GM04504 (cell line): Measurements from ENCODE around the gene BTRC.
A peak's percentile ranks its signal among the peaks of the same experiment; 100 is the strongest.
"Not testable (repeated sequence)": the region's sequence is repeated elsewhere in the genome, so short reads cannot be mapped to it uniquely, and the experiment has no call there.

Source experiments
- DNase-seq: peaks from one replicate; pipeline ENCODE4 v3.0.0-alpha.2; 2012; ENCODE audit warnings: low read depth

Gene BTRC

DNA sequence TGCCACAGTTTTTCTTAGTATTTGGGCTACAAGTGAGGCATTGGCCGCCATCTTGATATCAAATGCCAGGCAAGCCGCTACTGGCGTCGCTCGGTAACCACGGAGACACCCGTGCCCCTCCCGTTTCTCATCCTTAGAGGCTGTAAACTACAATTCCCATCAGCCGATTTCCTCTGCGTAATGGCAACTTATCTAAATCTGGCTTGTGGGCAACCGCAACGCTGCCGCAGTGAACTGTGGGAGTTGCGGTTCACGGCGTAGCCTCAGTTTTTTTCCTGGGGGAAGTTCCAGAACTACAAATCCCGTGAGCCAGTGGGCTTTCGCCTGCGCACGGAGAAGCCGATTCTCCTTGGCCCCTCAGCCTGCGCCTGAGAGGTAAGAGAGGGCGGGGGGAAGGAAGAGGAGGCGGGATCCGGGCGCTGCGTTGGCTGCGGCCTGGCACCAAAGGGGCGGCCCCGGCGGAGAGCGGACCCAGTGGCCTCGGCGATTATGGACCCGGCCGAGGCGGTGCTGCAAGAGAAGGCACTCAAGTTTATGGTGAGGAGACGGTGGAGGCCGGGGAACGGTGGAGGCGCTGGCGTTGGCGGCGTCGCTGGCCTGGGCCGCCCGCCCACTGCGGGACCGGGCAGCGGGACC is at the start of gene BTRC:
Gene BTRC (plus strand): TSS at position 474 of the 636 bp plus-strand sequence. CDS start 16 bp downstream, at position 490.
- peak; percentile 99 for DNase-seq

DNA sequence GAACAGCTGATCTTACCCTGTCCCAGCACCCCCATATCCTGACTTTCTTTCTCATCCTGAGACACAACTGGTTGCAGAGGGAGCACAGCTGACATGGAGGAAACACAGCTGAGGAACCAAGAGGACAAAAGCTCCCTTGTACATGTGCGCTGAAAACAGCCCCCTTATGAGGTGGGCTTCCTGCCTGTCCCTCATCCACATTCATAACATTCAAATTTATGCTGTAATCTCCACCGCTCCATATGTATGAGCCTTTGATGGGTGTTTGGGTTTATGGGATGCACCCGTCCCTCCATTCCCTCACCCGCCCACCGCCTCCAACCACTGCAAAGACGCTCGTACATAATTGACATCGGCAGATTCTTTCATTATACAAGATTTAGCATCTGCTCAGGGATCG is 49.6 kb upstream of the BTRC start:
- DNase-seq: no peak

DNA sequence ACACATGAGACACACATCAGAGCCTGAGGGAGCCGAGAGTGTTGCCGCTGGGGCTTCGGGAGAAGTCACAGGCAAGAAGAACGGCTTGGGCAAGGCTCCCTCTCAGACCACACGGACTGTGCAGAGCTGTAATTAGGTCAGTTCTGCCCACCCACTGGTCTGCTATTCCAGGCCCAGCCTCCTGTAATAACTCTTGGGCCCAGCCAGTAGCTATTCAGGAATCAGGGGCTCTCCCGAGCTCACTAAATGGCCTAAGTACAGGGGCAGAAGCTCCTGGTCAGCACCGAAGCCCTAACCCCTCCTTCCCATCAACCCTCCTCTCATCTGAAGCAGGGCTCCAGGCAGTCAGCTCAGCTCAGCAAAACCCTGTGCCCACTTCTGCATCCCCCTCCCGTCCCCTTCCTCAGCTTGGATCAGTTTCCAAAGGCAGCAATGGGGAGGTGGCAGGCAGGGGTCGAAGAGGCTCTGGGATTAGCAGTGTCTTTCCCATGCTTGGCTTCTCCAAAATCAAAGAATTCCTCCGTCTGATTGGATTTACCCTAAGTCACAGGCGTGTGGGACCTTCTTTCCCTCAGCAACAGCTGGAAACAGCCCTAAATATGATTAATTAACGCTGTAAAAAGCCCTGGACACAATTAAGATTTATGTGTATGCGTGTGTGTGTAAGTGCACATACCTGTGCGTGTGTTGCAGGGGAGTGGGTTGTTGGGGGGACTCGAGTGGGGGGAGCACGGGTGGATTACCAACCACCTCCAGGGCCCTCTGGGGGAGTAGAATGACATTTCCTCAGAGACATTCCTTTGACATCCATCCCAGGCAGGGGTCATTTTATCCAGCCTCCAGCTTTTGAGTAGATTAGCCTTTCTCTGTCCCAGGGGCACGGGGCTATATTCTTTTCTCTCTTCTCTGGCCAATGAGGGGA is 48.4 kb upstream of the BTRC start:
- no peak for DNase-seq

DNA sequence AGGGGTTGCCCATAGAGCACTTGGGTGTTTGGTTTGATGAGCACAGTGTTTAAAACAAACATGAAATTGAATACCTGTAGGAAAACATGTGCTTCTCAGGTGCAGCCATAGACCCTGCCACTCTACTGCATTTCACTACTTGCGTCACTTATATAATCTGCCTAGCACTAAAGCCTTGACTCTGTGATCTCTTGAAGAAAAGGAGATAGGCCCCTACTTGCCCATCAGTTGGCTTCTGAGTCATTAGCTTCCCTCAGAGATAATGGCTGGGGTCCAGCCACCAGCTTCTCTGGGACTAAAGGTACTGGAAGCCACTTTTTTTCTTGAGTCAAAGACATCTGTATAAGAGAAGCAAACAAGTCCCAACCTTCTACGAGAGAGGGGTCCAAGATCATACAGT is 45.9 kb upstream of the BTRC start:
- DNase-seq: no peak

DNA sequence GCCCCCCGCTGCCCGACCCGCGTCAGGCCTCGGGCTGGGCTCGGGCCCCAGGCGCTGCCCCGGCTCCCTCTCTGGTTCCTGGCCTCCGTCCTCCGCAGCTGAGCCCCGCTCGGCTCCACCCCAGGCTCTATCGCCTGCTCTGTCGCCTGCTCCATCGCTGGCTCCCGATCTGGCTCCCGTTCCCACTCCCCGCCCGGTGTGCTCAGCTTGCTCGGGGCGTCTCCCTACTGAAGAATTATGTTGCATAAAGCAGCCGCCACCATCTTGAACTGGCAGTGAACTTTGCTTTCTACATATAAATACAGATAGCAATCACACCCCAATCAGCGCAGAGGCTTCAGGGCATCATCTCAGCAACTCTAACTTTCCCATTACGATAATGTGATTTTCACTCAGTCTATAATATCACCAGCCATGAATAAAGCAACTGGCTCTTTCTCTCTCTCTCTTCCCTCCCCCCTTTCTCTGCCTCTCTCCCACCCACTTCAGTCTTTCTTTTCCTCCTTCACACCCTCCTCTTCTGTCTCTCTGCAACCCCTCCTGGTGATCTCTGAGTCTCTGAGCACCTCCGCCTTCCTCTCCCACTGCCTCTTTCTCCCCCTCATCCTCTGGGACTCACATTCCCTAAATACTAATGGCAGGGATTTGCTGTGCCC is 43.3 kb upstream of the BTRC start:
- no peak for DNase-seq

DNA sequence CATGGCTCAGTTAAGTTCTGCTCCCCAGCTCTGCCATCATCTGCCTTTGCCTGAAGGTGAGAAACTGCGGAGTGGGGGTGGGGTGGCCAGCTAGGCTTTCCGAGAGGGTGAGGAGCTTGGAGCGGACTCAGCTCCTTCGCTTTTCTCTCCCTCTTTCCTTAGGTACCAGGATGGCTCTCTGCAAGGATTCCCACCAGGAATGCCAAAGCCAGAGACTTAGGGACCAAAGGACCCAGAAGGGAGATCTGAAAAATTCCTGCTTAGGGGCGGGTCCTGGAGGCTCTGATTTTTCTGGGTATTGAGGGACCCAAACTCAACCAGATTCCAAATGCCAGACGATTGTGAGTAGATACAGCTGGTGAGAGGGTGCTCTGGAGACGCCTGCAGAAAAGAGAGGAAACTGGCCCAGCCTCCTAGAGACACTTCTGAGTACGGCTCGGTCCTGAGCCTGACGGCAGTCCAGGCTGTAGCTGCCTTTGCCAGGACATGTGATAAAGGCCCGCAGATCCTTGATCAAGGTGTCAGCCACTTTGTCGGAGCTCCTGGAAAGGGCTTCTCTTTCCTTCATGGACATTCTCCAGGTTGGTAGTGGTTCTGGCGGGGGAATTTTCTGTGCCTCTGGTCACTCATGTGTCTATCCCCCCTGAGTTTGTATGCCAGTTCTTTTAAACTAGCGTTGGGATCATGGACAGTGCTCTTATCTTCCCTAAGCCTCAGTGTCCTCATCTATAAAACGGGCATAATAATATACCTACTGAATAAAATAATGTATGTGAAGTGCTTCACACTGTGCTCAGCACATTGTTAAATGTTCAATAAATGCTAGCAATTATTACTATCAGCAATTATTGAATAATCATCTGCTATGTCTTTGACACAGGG is 42.5 kb upstream of the BTRC start:
- no peak for DNase-seq

DNA sequence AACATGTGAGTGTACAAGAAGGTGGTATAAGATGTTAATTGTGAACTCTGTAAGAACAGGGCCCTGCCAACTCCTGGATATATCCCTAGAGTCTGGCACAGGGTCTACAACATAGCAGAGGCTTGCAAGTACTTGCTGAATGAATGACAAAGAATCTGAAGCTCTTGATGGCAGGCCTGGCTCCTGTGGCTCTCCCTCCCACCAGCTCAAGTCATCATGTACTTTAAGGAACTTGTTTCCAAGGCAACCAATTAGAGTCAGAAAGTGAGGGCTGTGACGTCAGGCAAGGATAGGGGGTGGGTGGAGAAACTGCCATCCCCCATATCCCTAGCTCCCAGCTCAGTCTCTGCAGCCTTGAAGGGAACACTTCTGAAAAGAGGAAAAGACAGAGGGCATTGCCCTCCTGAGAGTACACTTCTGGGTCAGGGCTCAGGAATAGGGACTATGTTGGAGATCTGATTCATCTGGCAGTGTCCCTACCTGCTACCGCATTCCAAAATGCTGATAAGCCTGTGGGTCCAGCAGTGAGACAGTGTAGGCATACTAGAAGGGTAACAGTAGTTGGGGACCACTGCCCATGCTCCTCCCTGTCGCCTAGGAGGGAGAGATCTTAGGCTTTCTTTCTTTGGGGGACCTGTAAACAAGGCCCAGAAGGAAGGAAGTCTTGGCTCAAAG is 34.6 kb upstream of the BTRC start:
- DNase-seq: no peak

DNA sequence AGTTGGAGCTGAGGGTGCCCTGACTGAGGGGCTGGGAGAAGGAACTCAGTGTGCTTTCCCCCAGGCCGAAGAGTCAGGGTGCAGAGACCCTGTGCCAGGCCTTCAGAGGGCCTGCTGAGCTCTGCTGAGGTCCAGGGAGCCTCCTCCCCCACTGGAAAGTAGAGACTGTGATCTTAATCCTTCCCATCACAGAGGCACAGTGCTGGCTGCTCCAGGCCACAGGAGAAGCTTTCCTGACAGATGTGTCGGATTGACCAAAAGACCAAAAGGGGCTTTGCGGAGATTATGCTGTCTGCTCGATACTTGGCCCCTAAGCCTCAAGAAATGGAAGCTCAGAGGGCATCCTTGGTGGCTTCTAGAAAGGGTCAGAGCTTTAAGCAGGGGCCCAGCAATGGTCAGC is 32.9 kb upstream of the BTRC start:
- DNase-seq: no peak

DNA sequence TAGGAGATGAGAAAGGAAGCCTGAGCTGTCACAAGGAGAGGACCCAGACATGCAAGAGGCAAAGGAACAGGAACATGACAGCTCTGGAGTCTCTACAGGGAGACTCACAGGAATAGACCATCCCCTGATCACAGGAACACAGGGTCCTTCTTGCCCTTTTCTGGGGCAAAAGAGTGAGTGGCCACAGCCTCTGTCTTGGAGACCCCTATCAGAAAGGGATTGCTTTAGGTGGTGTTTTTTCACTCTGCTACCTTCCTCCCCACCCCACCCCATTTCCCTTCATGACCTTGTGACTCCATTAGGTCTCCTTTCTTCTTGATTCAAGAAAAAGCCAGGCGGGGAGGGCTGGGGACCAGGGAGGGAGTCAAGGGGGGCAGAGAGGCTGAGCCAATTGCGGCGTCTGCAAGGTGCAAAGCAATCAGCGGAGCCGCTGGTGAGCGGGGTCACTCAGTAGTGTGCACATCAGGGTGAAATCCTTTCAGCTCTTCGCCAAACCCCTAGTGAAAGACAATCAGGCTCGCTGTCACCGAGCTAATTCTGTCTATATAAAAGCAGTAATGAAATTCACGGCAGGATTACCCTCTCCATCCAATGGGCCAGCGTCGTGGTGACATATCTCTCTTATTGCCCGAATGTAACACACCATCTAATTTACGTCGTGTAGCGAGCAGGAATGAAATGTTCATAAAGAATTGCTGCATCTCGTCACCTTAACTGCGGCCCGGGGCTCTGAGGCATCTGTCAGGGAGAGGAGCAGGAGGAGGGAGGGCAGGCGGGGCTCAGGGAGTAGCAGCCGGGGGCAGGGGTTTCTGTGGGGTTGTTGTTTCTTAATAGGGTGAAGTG is 31.5 kb upstream of the BTRC start:
- DNase-seq: no peak

DNA sequence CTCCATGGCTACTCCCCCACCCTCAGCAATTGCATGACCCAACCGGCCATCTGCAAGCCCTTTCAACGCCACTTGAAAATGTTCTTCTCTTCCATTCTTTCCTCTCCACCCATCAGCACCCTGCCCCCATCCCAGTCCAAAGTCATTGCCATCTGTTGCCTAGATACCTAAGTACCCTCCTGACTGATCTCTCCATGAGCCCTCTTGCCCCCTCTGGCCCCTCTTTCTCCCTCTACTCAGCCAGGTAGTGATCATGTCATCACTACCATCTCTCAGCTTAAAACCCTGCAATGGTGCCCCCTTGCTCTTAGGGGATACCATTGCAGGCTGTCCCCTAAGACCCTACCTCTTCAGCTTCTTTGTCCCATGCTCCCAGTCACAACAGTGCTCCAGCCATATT is 30.5 kb upstream of the BTRC start:
- no peak for DNase-seq

DNA sequence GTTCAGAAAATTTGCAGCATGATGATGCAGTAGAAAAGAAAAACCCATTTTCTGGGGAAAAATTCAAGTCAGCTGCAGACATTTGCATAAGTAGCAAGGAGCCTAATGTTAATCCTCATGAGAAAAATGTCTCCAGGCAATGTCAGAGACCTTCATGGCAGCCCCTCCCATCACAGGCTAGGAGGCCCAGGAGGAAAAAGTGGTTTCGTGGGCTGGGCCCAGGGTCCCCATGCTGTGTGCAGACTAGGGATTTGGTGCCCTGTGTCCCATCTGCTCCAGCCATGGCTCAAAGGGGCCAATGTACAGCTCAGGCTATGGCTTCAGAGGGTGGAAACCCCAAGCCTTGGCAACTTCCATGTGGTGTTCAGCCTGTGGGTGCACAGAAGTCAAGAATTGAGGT is 26.5 kb upstream of the BTRC start:
- DNase-seq: not testable (repeated sequence)

DNA sequence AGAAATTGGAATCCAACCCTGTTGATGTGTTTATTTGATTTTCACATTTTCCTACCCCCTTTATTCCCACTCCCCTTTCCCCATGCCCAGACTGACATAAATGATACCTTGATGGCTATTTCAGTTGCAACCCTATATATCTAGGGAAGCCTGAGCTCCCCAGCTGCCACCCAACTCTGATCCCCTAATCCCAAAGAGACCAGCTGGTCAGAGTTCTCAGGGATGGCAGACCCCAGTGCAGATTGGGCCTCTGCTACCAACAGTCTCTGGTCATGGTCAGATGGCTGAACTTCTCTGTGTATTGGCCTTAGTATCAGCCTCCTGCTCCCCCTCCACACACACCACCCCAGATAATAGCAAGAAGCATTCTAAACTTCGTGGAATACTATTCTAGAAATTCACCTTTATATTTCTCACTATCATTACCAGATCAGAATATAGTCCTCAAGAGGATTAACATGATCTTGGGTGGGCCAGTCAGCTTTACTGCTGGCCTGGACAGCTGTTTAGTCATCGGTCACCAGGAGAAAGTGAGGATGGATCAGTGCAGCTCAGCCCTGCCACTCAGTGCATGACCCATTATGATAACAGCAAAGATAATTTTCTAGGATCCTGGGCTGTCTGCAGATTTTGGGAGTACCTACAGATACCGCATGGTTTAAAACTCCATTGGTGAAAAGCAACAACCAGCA is 24.5 kb upstream of the BTRC start:
- DNase-seq: no peak

DNA sequence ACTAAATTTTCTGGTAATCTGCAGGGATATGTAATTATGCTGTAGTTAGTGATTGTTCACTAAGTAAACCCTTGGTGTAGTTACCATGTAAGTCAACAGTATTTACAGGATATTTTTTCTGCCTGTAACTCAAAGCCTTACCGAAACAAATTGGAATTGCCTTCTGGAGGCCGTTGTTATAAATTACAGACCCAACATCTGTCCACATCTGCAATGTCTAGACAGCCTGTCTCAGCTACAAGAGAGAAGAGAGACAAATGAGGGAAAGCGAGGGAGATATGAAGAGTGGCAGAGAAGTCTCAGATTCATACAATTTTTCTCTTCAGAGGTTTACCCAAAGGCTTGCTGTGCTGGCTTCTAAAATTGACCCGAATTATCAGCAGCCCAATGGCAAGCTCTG is 23.7 kb upstream of the BTRC start:
- no peak for DNase-seq

DNA sequence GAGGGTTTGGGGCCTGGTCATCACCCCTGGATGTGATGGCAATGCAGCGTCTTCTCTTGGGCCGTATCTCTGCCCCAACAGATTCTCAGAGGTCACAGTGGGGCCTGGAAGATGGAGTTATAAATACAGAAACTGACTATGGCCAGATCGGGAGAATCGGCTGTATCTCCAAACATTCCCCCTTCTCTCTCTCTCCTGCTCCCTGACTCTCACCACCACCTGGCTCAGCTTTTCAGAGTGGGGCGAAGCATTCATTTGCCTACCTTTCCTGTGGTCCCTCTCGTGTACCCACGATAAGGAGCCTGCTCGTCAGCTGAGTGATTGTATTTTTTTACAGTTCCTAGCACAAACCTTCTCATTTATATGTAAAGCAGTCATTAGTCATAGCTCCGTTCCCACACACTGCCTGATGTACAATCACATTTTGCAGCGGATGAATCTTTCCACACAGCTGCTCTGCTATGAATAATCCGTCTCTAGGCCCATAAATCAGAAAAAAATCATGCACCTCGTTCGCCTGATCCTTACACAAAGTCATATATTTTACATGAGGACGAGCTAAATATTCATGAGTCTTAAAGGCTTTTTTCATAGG is 23.2 kb upstream of the BTRC start:
- DNase-seq: peak; percentile 63

DNA sequence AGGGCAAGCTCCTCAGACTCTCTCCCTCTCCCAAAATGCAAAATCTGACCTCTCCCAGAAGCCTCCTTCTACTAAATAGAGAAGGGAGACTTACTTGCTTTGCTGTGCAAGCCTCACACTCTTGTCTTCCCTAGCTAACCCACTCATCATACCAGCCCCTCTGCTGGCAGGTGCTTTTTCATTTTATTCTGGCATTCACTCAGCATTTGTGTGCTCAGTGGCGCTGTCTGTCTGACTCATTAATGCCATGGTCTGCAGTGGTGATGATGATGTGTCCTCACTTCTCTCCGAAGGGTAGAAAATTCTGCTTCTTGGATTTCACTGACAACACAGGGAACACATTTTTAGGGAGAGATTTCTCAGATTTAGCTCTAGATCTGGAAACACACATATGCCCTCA is 22.0 kb upstream of the BTRC start:
- no peak for DNase-seq

DNA sequence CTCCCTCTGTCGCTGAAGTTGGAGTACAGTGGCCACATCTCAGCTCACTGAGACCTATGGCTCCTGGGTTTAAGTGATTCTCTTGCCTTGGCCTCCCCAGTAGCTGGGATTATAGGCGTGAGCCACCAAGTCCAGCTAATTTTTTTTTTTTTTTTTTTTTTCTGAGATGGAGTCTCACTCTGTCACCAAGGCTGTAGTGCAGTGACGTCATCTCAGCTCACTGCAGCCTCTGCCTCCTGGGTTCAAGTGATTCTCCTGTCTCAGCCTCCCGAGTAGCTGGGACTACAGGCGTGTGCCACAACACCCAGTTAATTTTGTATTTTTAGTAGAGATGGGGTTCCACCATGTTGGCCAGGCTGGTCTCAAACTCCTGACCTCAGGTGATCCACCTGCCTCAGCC is 19.7 kb upstream of the BTRC start:
- not testable (repeated sequence) for DNase-seq

DNA sequence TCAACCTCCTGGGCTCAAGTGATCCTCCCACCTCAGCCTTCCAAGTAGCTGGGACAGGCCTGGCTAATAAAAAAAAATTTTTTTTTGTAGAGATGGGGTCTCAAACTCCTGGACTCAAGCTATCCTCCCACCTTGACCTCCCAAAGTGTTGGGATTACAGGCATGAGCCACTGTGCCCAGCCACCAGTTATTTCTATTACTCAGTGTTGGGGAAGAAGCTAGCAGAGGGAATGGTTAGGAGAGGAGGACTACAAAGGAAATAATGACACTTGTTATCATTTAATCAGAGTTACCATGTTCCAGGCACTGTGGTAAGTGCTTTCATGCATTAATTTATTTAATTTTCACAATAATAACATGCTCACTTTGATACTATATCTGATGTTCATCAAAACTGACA is 17.6 kb upstream of the BTRC start:
- no peak for DNase-seq

DNA sequence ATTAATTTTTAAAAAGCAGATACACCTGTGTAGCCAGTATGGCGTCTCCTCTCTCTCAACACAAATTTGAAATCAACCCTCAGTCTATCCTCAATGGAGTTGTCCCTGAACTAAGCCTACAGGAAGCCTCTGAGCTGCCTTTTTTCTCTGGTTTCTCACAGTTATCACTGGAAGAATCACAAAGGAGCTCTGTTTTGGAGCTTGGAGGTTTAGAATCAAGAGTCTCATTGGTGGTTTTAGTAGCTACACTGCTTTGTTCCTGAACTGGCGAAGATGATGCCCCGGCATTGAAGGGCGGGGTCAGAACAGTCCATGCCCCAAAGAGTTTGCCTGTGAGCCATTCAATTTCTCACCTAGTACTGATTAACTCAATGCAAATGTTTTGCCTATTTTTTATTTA is 16.1 kb upstream of the BTRC start:
- DNase-seq: no peak

DNA sequence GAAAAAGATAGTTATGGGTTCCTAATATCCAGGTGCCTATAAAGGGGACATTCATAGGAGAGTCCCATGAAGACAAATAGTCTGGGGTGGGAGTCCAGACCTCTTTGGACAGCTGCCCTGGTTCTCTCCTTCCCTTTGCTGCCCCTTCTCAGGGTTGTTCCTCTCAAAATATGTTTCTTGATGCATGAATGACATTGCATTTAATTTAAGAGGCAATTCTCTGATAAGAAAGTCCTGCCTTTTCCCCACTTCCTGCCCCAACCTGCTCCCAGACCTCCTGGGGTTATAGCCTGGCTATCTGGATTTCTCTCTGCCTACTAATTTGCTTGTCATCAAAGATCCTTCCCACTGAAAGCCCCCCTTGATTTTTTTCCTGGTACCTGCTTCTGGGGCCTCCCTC is 12.5 kb upstream of the BTRC start:
- DNase-seq: no peak

DNA sequence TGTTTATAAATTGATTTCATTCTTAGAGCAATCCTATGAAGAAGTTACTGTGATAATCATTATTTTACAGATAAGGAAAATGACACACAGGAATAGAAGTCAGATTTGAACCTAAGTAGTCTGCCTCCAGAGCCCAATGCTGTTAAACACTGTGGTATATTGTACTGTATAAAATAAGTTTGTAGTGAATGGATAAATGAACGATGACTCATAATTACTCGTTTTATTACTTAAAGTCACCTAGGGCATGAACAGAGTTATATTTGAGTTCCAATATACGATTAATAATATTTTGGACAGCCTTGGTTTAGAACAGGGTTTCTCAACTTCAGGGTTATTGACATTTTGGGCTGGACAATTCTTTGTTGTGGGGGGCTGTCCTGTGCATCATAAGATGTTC is 7.8 kb upstream of the BTRC start:
- DNase-seq: no peak
